Inferior parietal cortex (tissue), 1 donor: ENCODE data around the gene C20orf202.
"Not testable (repeated sequence)": the region's sequence is repeated elsewhere in the genome, so short reads cannot be mapped to it uniquely, and the experiment has no call there.

Source experiments
- DNase-seq: peaks from one replicate; pipeline ENCODE4 v3.0.0-alpha.2; 2016; ENCODE audit errors: extremely low spot score

C20orf202 gene

GRCh38 chr20:1247689-1248088 is 44.4 kb downstream of the C20orf202 start:
- DNase-seq: no peak

GRCh38 chr20:1250282-1250681 is 47.0 kb downstream of the C20orf202 start:
- not testable (repeated sequence) for DNase-seq

GRCh38 chr20:1252416-1252815 is 49.2 kb downstream of the C20orf202 start:
- DNase-seq: no peak

GRCh38 chr20:1254254-1254653 is 51.0 kb downstream of the C20orf202 start:
- DNase-seq: no peak

- DNase-seq: no peak
Measured at GRCh38 chr20:1255675-1256074, 52.4 kb downstream of the C20orf202 start.
